ENCODE measurements around the gene CACNA1G. TPM values are rescaled to one million over a fixed set of nuclear protein-coding genes. Genes with fewer than 3 reads are reported as not detected.

The CACNA1G gene
- total and polyA plus RNA-seq, 2 donors (not counting 3 experiments of a cell fraction or from before 2014, with no cell fraction given) = not detected

- Histone ChIP-seq H4K20me1 (replicated peaks; ENCODE audit: control insufficient read depth, extremely low read depth, insufficient read depth, low read length) (no peaks in the 10 kb centered on the region), H3K9me1 (replicated peaks; ENCODE audit: control insufficient read depth, extremely low read depth, insufficient read depth, low read length) (no peaks in the 10 kb centered on the region), H3K4me2 (ENCODE audit: insufficient read depth, low read length) (no peak overlapping the region), H2AFZ (ENCODE audit: low read depth, low read length) (no peak overlapping the region), H3K4me3 (replicated peaks in 1 of 3; ENCODE audit: insufficient read depth in 1 of 3, low read depth in 1 of 3, low read length in 3 of 3) (no peak overlapping the region), H3K27ac (ENCODE audit: insufficient read depth, low read depth, low read length) (no peak overlapping the region), H3K36me3 (ENCODE audit: control insufficient read depth in 2 of 2, extremely low read depth in 1 of 2, insufficient read depth in 2 of 2, low read length in 2 of 2) (peaks cover 0 to 2% of the 10 kb centered on the region in 2 experiments), H3K27me3 (ENCODE audit: control insufficient read depth in 2 of 2, insufficient read depth in 2 of 2, low read length in 2 of 2) (no peaks in the 10 kb centered on the region), H3K9me3 (replicated peaks; ENCODE audit: control insufficient read depth, insufficient read depth, low read length) (no peaks in the 10 kb centered on the region), H3K79me2 (ENCODE audit: control insufficient read depth, insufficient read depth, low read length) (no peaks in the 10 kb centered on the region), H3K4me1 (ENCODE audit: control insufficient read depth, extremely low read depth, insufficient read depth, low read length) (peaks cover 13% of the 10 kb centered on the region), H3K9ac (replicated peaks; ENCODE audit: extremely low read depth, insufficient read depth, low read length) (no peak overlapping the region)
- DNase-seq (ENCODE audit: low read depth, low spot score) (no peak), FAIRE-seq (no peak)
- CTCF ChIA-PET = interaction anchor here (0.7 to 8.4 kb wide), 3 partner anchors 80 to 296 kb away, joined by 4 to 398 read pairs (median 150); no protein-coding TSS in a partner anchor
- intact Hi-C loops (cut with micrococcal nuclease) (loop anchor here (1.0 to 10.0 kb wide), 8 partner anchors 64 to 608 kb away; partner anchors contain the start of gene NME1), dilution Hi-C loops (cut with MboI; ENCODE audit: extremely low pct_ligation_motif_present, low sequenced_read_pairs) (no loop called here)
- no peak for TF ChIP-seq POLR2AphosphoS5 (IDR thresholded peaks at IDR 0.05; ENCODE audit: insufficient read depth, low read depth, low read length)
- TF ChIP-seq EZH2 (IDR thresholded peaks at IDR 0.05; ENCODE audit: borderline replicate concordance, low read depth, low read length, severe bottlenecking) = no peak
- no peak for TF ChIP-seq JUN (IDR thresholded peaks at IDR 0.05; ENCODE audit: borderline replicate concordance, insufficient read depth, insufficient read length, low read depth)
- TF ChIP-seq CTCF (IDR thresholded peaks at IDR 0.05; ENCODE audit: extremely low read depth in 1 of 2, insufficient read depth in 1 of 2, low read depth in 1 of 2, low read length in 2 of 2) = no peak
- TF ChIP-seq POLR2A (IDR thresholded peaks at IDR 0.05; ENCODE audit: low read depth, low read length) = no peak
- TF ChIP-seq GATA2 (IDR thresholded peaks at IDR 0.05; ENCODE audit: insufficient read depth, insufficient read length, low read depth, low read length) = no peak
- no peak for TF ChIP-seq FOS (IDR thresholded peaks at IDR 0.05; ENCODE audit: borderline replicate concordance, insufficient read depth, low read length)
- no peak for TF ChIP-seq MAX (IDR thresholded peaks at IDR 0.05; ENCODE audit: insufficient read depth, insufficient read length)
- TF ChIP-seq MYC (IDR thresholded peaks at IDR 0.05; ENCODE audit: low read depth, low read length) = no peak
- no TSS peak for BruUV-seq (replicated peaks)
- POLR2A ChIA-PET = no interaction called here
Observed at GRCh38 chr17:50546701-50547034, 13.8 kb upstream of the CACNA1G start.

Data from endothelial cell of umbilical vein (primary cell).